HG03159 (cell line): ENCODE measurements around the gene DTX2.
A peak's percentile ranks its signal among the peaks of the same experiment; 100 is the strongest.
"Not testable (repeated sequence)": the region's sequence is repeated elsewhere in the genome, so short reads cannot be mapped to it uniquely, and the experiment has no call there.

ENCODE experiments used
- ATAC-seq: cut with Tn5 transposase; IDR thresholded peaks from one replicate; pipeline ENCODE4 v1.9.1; 2021; ENCODE audit warnings: mild to moderate bottlenecking, moderate library complexity; ENCODE audit not compliant: unreplicated experiment

Gene DTX2

DNA sequence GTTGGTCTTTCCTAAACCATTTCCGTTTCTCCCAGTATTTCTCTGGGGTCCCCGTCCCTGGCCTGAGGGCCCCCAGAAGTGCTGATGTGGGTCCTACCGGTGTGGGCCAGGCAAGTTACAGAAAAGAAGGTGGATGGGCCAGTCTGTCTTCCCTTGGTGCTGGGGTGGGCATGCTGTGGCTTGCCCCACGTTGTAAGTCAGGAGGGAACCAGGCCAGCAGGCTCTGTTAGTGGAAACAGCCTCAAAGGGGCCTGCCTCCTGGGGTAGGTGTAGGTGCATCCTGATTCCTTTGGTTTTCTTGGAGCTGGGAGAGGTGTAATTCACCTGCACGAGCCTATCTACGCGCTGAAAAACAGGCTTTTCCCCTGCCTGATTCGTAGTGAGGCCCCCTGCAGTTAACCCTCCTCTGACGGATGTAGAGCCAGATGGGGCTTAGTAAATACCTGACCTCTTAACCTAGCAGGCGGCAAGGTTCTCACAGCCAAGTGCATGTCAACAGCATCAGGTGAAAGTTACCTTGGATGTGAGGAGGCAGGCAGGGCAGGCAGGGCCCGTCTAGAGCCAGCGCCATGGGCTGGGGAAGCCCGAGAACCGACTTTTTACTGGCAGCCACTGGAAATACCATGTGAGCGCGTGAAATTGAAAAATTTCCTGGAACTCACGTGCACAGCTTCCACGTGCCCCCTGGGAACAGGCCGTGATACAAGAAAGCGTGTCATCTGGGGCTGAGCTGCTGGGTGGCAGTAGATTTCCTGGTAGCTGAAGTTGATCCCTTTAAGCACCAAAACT, 24.5 kb downstream of the DTX2 start:
- ATAC-seq, result peak; percentile 24

GRCh38 chr7:76486618-76487017, 25.1 kb downstream of the DTX2 start:
- ATAC-seq, result peak; percentile 97

DNA sequence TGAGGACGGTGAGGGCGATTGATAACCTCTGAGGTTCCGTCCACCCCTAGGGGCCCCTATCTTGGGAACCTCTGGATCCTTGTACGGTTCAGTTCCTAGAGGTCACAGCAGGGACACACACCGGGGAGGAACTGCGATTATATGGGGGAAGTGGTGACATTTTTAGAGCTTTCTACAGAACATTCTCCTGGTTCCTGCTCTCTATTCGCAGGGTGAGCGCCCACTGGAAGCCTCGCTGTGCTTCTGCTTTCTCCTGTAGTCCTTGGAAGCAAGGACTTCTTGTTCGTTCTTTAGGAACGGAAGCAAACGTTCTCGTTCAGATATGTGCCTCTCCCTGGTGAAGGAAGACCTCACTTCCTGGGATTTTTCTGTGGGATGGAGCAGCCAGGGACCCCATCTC, 26.5 kb downstream of the DTX2 start:
- not testable (repeated sequence) for ATAC-seq

GRCh38 chr7:76492139-76492538, 30.6 kb downstream of the DTX2 start:
- ATAC-seq, result not testable (repeated sequence)

- ATAC-seq, result not testable (repeated sequence)
Measured at GRCh38 chr7:76495717-76496116, 34.2 kb downstream of the DTX2 start.

- not testable (repeated sequence) for ATAC-seq
Measured at GRCh38 chr7:76497918-76498582, 36.5 kb downstream of the DTX2 start.

GRCh38 chr7:76498583-76499200, 37.2 kb downstream of the DTX2 start:
- not testable (repeated sequence) for ATAC-seq

- not testable (repeated sequence) for ATAC-seq
Measured at GRCh38 chr7:76499201-76499923, 37.9 kb downstream of the DTX2 start.

GRCh38 chr7:76499924-76500241, 38.4 kb downstream of the DTX2 start:
- not testable (repeated sequence) for ATAC-seq

- ATAC-seq, result not testable (repeated sequence)
Measured at GRCh38 chr7:76502224-76502623, 40.7 kb downstream of the DTX2 start.

GRCh38 chr7:76502836-76503235, 41.3 kb downstream of the DTX2 start:
- ATAC-seq, result not testable (repeated sequence)

DNA sequence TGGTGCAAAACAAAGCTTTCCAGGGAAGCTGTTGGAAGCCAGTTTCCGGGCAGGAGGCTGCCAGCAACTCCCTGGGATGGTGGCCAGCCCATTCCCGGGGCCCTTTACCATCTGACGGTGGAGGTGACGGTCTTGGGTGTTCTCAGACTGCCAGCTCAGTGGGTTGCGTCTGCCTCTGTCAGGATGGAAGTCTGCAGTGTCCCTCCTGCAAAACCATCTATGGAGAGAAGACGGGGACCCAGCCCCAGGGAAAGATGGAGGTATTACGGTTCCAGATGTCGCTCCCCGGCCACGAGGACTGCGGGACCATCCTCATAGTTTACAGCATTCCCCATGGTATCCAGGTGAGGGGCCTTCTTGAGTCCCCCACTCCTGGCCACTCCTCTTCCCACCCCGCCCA, 41.7 kb downstream of the DTX2 start:
- ATAC-seq, result not testable (repeated sequence)

GRCh38 chr7:76504351-76505167, 43.0 kb downstream of the DTX2 start:
- ATAC-seq, result not testable (repeated sequence)

DNA sequence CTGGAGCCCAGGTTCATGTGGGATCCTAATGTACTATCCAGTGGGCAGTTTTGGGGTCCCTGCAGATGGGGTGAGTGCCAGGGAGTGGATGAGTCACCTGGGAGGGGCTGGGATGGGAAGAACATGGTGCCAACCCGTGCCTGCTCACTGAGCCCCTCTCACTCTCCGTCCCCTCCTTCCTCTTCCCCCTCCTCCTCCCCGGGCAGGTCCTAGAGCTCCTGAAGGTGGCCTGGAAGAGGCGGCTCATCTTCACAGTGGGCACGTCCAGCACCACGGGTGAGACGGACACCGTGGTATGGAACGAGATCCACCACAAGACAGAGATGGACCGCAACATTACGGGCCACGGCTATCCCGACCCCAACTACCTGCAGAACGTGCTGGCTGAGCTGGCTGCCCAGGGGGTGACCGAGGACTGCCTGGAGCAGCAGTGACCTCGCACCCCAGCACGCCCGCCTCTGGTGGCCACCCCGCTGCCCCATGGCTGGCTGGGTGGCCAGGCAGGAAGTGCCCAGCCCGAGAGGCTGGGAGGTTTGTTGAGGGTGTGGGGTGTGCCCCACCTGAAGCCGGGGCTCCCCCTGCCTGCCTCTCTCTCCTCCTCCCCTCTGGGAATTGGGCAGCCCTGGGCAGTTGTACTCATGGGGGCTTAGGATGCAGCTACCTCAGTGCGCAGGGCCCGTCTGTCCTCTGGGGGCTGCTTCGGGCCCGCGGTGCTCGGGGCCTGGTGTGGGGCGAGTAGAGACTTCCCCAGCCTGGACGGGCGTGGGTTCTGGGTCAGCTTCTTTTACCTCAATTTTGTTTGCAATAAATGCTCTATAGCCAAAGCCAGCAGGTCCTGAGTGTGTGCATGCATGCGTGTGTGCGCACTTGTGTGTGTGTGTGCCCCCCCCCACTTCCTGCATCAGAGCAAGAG, 43.9 kb downstream of the DTX2 start:
- no peak for ATAC-seq

DNA sequence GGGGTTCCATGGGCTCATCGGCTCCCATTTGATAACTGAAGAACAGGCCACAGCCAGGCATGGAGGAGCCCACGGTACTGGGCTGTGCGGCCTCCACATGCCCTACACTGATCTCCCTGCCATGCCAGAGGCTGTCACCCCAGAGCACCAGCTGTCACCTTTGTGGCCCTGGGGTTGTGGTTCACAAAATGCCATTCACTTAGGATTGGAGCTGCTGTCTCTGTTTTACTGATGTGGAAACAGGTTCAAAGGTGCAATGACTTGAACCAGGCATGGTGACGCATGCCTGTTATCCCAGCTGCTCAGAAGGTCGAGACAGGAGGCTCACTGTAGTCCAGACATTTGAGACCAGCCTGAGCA, 44.6 kb downstream of the DTX2 start:
- ATAC-seq, result no peak

GRCh38 chr7:76506643-76507042, 45.1 kb downstream of the DTX2 start:
- ATAC-seq, result not testable (repeated sequence)

DNA sequence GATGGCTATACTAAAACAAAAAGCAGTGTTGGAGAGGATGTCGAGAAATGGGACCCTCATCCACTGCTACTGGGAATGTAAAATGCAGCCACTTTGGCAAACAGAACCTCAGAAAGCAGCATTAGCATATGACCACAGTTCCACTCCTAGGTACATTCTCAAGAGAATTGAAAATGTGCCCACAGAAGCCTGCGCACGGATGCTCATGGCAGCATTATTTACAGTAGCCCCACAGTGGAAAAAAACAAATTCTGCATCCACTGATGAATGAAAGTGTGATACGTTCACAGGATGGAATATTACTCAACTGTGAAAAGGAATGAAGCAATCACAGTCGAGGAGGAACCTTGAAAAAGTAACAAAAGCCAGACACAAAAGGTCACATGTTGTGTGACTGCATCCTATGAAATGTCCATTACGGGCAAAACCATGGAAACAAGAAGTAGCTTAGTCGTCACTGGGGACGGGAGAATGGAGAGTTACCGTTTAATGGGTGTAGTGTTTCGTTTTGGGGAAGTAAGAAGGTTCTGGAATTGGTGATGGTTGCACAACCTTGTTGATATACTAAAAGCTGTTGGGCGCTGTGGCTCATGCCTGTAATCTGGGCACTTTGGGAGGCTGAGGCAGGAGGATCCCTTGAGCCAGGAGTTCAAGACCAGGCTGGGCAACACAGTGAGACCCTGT, 46.4 kb downstream of the DTX2 start:
- no peak for ATAC-seq

DNA sequence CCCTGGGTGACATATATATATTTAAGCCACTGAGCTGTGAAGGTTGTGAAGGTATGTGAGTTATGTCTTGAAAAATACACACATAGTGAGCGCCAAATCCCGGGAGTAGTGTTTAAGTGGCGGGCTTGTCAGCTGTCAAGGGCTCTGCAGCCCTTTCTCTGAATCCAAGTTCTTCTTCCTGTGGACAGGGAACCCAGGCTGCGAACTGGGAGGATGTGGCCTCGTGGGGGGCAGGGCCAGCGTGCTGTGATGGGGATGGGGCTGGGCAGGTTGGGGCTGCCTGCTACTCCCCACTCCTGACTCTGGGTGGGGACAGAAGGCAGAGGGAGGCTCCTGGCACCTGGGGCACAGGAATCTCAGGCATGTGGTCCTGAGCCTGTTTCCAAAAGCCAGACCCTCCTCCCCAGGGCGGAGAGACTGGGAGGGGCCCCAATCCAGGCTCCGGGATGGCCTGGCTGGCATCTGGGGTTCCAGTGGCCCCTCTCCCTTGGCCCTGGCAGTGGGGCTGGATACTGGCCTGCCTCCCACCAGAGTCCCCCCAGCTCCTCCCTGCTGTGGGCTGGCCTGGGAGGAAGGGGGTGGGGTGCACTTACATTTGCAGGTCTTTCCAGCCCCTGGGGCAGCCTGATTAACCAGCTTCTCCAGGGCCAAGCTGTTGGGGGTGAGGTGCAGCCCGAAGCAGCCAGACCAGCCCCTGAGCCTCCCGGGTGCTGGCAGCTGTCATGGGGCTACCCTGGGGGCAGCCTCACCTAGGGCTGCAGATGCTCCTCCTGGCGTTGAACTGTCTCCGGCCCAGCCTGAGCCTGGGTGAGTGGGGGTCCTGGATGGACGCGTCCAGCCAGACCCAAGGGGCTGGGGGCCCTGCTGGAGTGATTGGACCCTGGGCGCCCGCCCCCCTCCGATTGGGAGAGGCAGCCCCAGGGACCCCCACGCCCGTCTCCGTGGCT, 48.7 kb downstream of the DTX2 start, which contains the start of gene UPK3B:
UPK3B (plus strand) TSS at position 622 of the 947 bp plus-strand sequence; CDS start at position 723, 101 bp downstream.
- ATAC-seq, result no peak
